ENCODE measurements around the gene SHKBP1.

GRCh38 chr19:40582467-40582866 is 5.8 kb downstream of the SHKBP1 start:
- no peak for TF ChIP-seq TAF1 (IDR thresholded peaks at IDR 0.05; ENCODE audit: low read depth)
- TF ChIP-seq CTCF (IDR thresholded peaks at IDR 0.05; ENCODE audit: poor library complexity, severe bottlenecking) = no peak
- TF ChIP-seq RAD21 (conservative IDR thresholded peaks at IDR 0.05) = no peak
- no peak for TF ChIP-seq SMC3 (conservative IDR thresholded peaks at IDR 0.05; ENCODE audit: poor library complexity)
- no peak for TF ChIP-seq POLR2AphosphoS5 (IDR thresholded peaks at IDR 0.05)
